IPS DF 6.9 (cell line): ENCODE measurements around the gene CFAP73.

Source experiments
- DNase-seq: peaks from one replicate; pipeline ENCODE4 v3.0.0-alpha.2; 2013; ENCODE audit warnings: low read depth, low spot score
- H3K27ac ChIP-seq: one replicate; pipeline ENCODE4 v1.5.1; 2013; ENCODE audit warnings: low read length, control low read depth
- H3K27me3 ChIP-seq: 2 replicates; pipeline ENCODE4 v1.6.1; 2013; ENCODE audit warnings: mild to moderate bottlenecking, low read length; ENCODE audit not compliant: control insufficient read depth, insufficient read depth
- H3K36me3 ChIP-seq: 2 replicates; pipeline ENCODE4 v1.6.1; 2013; ENCODE audit warnings: low read length; ENCODE audit not compliant: control insufficient read depth, insufficient read depth
- H3K4me1 ChIP-seq: 2 replicates; pipeline ENCODE4 v1.6.1; 2013; ENCODE audit warnings: low read length; ENCODE audit not compliant: control insufficient read depth, insufficient read depth
- H3K4me3 ChIP-seq: 2 replicates; pipeline ENCODE4 v1.5.1; 2013; ENCODE audit warnings: mild to moderate bottlenecking, low read length
- H3K9me3 ChIP-seq: 2 replicates; pipeline ENCODE4 v1.6.1; 2013; ENCODE audit warnings: low read length, inconsistent platforms; ENCODE audit not compliant: control insufficient read depth, insufficient read depth
- WGBS: extraction: QIAGEN DNeasy Blood & Tissue Kit; methylation state at CpG from one replicate; pipeline ENCODE4 v1.1.7; 2013; ENCODE audit warnings: mixed read lengths, missing lambda C conversion rate; ENCODE audit not compliant: insufficient read length, insufficient coverage; 5-methylcytosine and 5-hydroxymethylcytosine counted together

CFAP73 gene

DNA sequence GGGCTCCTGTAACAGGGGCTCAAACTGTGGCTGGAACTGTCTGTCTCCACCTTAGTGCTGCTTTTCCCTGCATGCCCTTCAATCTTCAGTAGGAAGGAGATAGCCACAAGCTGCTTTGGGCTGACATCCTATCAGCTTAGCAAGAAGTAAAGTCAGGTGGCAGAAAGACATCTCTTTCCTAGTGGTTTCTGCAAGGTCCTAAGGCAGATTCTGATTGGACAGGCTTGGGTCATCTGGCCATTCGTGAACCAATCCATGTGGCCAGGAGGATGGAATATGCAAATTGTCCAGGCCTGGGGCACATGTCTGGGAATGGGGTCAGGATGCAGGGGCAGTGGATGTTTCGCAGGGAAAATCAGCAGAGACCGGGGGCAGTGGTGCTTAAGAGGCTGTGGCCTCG is 41.2 kb downstream of the CFAP73 start:
- DNase-seq: peak; percentile 47
- Histone ChIP-seq H3K4me3 (no peak overlapping the region), H3K27ac (no peak overlapping the region), H3K4me1 (peaks cover 2% of the 10 kb centered on the region; the same call in 1 of the 2 replicates), H3K27me3 (no peaks in the 10 kb centered on the region), H3K36me3 (peaks cover 7% of the 10 kb centered on the region), H3K9me3 (no peaks in the 10 kb centered on the region)
- WGBS: no CpG with 5 or more reads among the region's 4 CpGs

DNA sequence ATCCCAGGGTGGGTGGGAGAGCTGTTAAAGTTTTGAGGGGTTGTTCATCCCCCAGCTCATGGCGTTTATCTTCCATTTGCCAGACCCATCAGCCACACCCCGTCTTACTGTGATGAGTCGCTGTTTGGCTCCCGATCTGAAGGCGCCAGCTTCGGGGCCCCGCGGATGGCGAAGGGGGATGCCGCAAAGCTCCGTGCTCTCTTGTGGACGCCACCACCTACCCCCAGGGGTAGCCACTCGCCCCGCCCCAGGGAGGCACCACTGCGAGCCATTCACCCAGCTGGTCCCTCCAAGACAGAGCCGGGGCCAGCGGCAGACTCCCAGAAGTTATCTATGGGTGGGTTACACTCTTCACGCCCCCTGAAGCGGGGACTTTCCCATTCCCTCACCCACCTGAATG is 41.7 kb downstream of the CFAP73 start:
- WGBS: no CpG with 5 or more reads among the region's 19 CpGs
- no peaks in the 10 kb centered on the region for H3K9me3 ChIP-seq
- no peak overlapping the region for H3K27ac ChIP-seq
- H3K36me3 ChIP-seq: peaks cover 7% of the 10 kb centered on the region
- DNase-seq: no peak
- no peaks in the 10 kb centered on the region for H3K27me3 ChIP-seq
- H3K4me1 ChIP-seq: no peaks in the 10 kb centered on the region
- H3K4me3 ChIP-seq: no peak overlapping the region

GRCh38 chr12:113194971-113195391 is 45.5 kb downstream of the CFAP73 start:
- no CpG with 5 or more reads among the region's 4 CpGs for WGBS
- H3K4me3 ChIP-seq: no peak overlapping the region
- no peak overlapping the region for H3K27ac ChIP-seq
- H3K9me3 ChIP-seq: no peaks in the 10 kb centered on the region
- H3K4me1 ChIP-seq: no peaks in the 10 kb centered on the region
- peaks cover 7% of the 10 kb centered on the region; the same call in 1 of the 2 replicates for H3K36me3 ChIP-seq
- no peak for DNase-seq
- no peaks in the 10 kb centered on the region for H3K27me3 ChIP-seq

DNA sequence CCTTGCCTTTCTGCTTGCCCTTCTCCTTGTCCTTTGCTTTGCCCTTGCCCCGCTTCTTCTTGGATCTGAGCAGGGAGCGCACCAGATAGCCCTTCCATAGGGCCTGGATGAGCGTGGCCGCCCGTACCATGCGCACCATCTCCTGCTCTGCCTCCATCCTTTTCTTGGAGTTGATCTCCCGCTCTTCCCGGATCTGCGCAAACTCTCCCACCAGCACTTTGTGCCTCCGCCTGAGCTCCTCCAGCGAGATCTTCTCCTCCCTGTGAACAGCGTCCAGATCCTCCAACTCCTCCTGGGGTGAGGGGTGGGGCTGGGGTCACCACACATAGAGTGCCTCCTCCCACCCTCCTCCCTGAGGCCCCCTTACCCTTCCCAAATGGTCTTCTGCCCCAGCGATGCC is 46.1 kb downstream of the CFAP73 start:
- WGBS: no CpG with 5 or more reads among the region's 13 CpGs
- no peak for DNase-seq
- H3K9me3 ChIP-seq: no peaks in the 10 kb centered on the region
- H3K4me3 ChIP-seq: no peak overlapping the region
- H3K36me3 ChIP-seq: peaks cover 7% of the 10 kb centered on the region; the same call in 1 of the 2 replicates
- no peaks in the 10 kb centered on the region for H3K27me3 ChIP-seq
- H3K27ac ChIP-seq: no peak overlapping the region
- H3K4me1 ChIP-seq: no peaks in the 10 kb centered on the region

DNA sequence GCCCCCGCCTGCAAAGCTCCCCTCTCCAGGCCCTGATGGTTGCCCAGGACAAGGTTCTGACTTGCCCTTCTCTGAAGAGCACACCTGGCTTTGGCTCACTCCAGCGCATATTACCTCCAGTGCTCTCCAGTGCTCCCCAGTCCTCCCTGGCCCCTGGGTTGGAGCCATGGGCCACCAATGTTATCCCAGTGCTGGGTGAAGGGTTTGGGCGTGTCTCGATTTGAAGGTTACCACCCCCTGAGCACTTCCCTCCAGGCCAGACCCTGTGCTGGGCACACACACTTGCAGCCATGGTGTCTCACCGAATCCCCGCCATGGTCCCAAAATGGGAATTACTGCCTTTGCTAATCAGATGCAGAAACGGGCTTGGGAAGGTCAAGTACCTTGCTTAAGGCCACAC is 47.1 kb downstream of the CFAP73 start:
- no peak overlapping the region for H3K27ac ChIP-seq
- no peaks in the 10 kb centered on the region for H3K4me1 ChIP-seq
- no peaks in the 10 kb centered on the region for H3K9me3 ChIP-seq
- 0 out of 2 replicates have a peak, but pooled peaks cover under 1% of the 10 kb centered on the region for H3K36me3 ChIP-seq
- H3K4me3 ChIP-seq: no peak overlapping the region
- WGBS: no CpG with 5 or more reads among the region's 7 CpGs
- H3K27me3 ChIP-seq: no peaks in the 10 kb centered on the region
- no peak for DNase-seq

DNA sequence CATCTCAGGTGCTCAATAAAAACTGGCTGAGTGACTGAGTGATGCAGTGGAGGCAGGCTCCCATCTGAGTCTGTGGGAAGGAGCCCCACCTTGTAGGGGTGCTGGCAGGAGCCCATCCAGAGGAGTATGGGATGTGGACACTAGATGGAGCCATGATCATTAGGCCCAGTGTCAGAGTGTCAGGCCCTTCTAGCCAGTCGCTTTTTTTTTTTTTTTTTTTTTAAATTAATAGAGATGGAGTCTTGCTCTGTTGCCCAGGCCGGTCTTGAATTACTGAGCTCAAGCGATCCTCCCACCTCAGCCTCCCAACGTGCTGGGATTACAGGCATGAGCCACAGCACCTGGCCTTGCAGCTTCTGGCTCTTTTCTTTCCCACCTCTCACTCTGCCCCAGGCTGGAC is 47.5 kb downstream of the CFAP73 start:
- no peaks in the 10 kb centered on the region for H3K9me3 ChIP-seq
- no peaks in the 10 kb centered on the region for H3K27me3 ChIP-seq
- no peak for DNase-seq
- WGBS: no CpG with 5 or more reads among the region's 4 CpGs
- no peaks in the 10 kb centered on the region for H3K36me3 ChIP-seq
- no peak overlapping the region for H3K27ac ChIP-seq
- no peaks in the 10 kb centered on the region for H3K4me1 ChIP-seq
- H3K4me3 ChIP-seq: no peak overlapping the region

- DNase-seq: no peak
- Histone ChIP-seq H3K27me3 (no peaks in the 10 kb centered on the region), H3K36me3 (no peaks in the 10 kb centered on the region), H3K4me1 (no peaks in the 10 kb centered on the region), H3K4me3 (no peak overlapping the region), H3K9me3 (no peaks in the 10 kb centered on the region), H3K27ac (no peak overlapping the region)
- WGBS: no CpG with 5 or more reads among the region's 8 CpGs
Observed at GRCh38 chr12:113197518-113198077, 48.1 kb downstream of the CFAP73 start.

DNA sequence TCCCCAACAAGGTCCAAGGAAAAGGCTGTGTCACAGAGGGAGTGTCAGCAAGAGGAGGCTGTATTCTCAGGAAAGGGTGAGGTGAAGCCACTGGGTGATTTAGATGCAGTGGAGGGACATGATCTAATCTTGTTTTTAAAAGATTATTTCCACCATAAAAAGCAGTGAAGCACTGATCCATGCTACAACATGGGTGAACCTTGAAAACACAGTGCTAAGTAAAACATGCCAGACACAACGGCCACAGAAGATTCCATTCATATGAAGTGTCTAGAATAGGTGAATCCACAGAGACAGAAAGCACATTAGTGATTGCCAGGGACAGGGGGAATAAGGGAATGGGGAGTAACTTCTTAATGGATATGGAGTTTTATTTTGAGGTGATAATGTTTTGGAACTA is 48.8 kb downstream of the CFAP73 start:
- Histone ChIP-seq H3K27ac (no peak overlapping the region), H3K4me1 (no peaks in the 10 kb centered on the region)
- WGBS: no CpG with 5 or more reads among the region's 1 CpG

DNA sequence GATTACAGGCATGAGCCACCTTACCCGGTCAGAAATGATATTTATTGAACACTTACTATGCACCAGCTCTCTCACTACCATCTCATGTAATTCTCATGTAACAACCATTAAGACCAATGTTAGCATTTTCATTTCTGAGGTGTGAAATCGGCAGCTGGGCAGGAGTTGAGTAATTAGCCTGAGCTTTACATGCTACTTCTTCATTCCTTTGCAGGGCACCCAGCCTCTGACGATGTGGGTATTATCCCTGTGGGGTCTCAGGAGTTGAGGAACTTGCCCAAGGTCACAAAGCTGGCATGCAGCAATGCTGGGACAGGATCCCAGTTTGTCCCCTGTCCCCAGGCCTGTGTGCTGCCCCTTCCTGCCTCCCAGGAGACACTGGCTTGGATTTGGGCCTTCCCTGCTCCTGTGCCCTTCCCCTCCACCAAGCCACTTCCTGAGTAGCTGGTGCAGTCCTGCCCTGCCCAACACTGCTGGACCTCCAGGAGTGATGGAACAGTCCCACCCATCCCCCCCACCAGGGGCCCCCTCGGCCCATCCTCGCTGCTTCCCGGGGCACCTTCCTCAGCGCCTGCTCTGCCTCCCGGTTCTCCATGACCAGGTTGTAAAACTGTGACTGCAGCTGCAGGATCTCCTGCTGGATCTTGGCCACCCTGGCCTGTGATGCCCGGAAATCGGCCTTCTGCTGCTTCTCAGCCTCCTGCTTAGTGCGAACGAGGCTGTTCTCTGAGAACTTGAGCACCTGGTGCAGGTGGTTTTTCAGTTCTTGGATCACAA is 50.7 kb downstream of the CFAP73 start:
- Histone ChIP-seq H3K4me1 (no peaks in the 10 kb centered on the region), H3K4me3 (no peak overlapping the region), H3K9me3 (no peaks in the 10 kb centered on the region), H3K27me3 (no peaks in the 10 kb centered on the region), H3K36me3 (no peaks in the 10 kb centered on the region), H3K27ac (no peak overlapping the region)
- no CpG with 5 or more reads among the region's 12 CpGs for WGBS
- DNase-seq: no peak

More for the DNA sequence above, 48.8 kb downstream of the CFAP73 start:
- no peak overlapping the region for H3K4me3 ChIP-seq
- no peak for DNase-seq
- H3K27me3 ChIP-seq: no peaks in the 10 kb centered on the region
- no peaks in the 10 kb centered on the region for H3K9me3 ChIP-seq
- H3K36me3 ChIP-seq: no peaks in the 10 kb centered on the region

- Histone ChIP-seq H3K9me3 (no peaks in the 10 kb centered on the region), H3K36me3 (no peaks in the 10 kb centered on the region), H3K27me3 (no peaks in the 10 kb centered on the region), H3K4me1 (no peaks in the 10 kb centered on the region), H3K4me3 (no peak overlapping the region), H3K27ac (no peak overlapping the region)
- no peak for DNase-seq
- no CpG with 5 or more reads among the region's 14 CpGs for WGBS
Observed at GRCh38 chr12:113201187-113202177, 52.0 kb downstream of the CFAP73 start.
